Chondrocyte (in vitro differentiated cells): ENCODE data around the gene RPL3. TPM values are rescaled to one million over a fixed set of nuclear protein-coding genes. Genes with fewer than 3 reads are reported as not detected.
"Not testable (repeated sequence)": the region's sequence is repeated elsewhere in the genome, so short reads cannot be mapped to it uniquely, and the experiment has no call there.

ENCODE experiments used
- DNase-seq: peaks from one replicate; pipeline ENCODE4 v3.0.0; 2021; ENCODE audit warnings: mixed read lengths, low spot score
- H3K27ac Mint-ChIP-seq: one replicate; pipeline ENCODE4 v1.8.0; 2021; ENCODE audit warnings: mild to moderate bottlenecking, moderate library complexity, mixed read lengths; ENCODE audit not compliant: unreplicated experiment
- H3K27me3 Mint-ChIP-seq: 2 replicates; pipeline ENCODE4 v1.8.0; 2021; ENCODE audit warnings: low read depth, mixed read lengths
- H3K36me3 Mint-ChIP-seq: 2 replicates; pipeline ENCODE4 v1.8.0; 2021; ENCODE audit warnings: low read depth, mixed read lengths
- H3K4me1 Mint-ChIP-seq: 2 replicates; pipeline ENCODE4 v1.8.0; 2021; ENCODE audit warnings: low read depth, mild to moderate bottlenecking, mixed read lengths
- H3K4me3 Mint-ChIP-seq: one replicate; pipeline ENCODE4 v1.8.0; 2021; ENCODE audit warnings: mild to moderate bottlenecking, moderate library complexity, mixed read lengths; ENCODE audit not compliant: unreplicated experiment
- H3K9me3 Mint-ChIP-seq: 2 replicates; pipeline ENCODE4 v1.8.0; 2021; ENCODE audit warnings: low read depth, mixed read lengths
- CTCF ChIP-seq: fragments of 200-600 bp; sonication (generic); IDR thresholded peaks from 2 replicates; pipeline ENCODE4 v1.5.0; 2021; ENCODE audit warnings: antibody characterized with exemption, mild to moderate bottlenecking, moderate library complexity
- total RNA-seq: library from RNA; stranded (reverse); gene quantifications from 3 replicates; pipeline ENCODE4 v1.2.1, GENCODE V29; 2021

The RPL3 gene
- total RNA-seq, 1 donor from 2014 or later: 1,326 TPM

GRCh38 chr22:39343259-39344045 lies 24.0 kb upstream of the RPL3 start:
- Mint-ChIP-seq H3K27ac (no peak overlapping the region), H3K4me3 (no peak overlapping the region), H3K36me3 (no peaks in the 10 kb centered on the region), H3K4me1 (peaks cover 4% of the 10 kb centered on the region), H3K27me3 (no peaks in the 10 kb centered on the region), H3K9me3 (no peaks in the 10 kb centered on the region)
- TF ChIP-seq CTCF: peak; percentile 85
- no peak for DNase-seq

- Mint-ChIP-seq H3K27ac (no peak overlapping the region), H3K36me3 (no peaks in the 10 kb centered on the region), H3K9me3 (no peaks in the 10 kb centered on the region), H3K27me3 (no peaks in the 10 kb centered on the region), H3K4me1 (peaks cover 4% of the 10 kb centered on the region), H3K4me3 (no peak overlapping the region)
- DNase-seq: no peak
- no peak for TF ChIP-seq CTCF
These were observed 21.8 kb upstream of the RPL3 start for GRCh38 chr22:39341179-39341578.

GRCh38 chr22:39339775-39340174 lies 20.4 kb upstream of the RPL3 start:
- not testable (repeated sequence) for H3K27ac Mint-ChIP-seq, DNase-seq, H3K9me3 Mint-ChIP-seq, H3K27me3 Mint-ChIP-seq, H3K36me3 Mint-ChIP-seq, H3K4me1 Mint-ChIP-seq, H3K4me3 Mint-ChIP-seq

GRCh38 chr22:39336411-39336810 lies 17.0 kb upstream of the RPL3 start:
- no peak for TF ChIP-seq CTCF
- Mint-ChIP-seq H3K9me3 (no peaks in the 10 kb centered on the region), H3K27ac (no peak overlapping the region), H3K4me1 (peaks cover 6% of the 10 kb centered on the region), H3K36me3 (no peaks in the 10 kb centered on the region), H3K27me3 (no peaks in the 10 kb centered on the region), H3K4me3 (no peak overlapping the region)
- DNase-seq: no peak

GRCh38 chr22:39332441-39333064 lies 13.1 kb upstream of the RPL3 start:
- H3K4me1 Mint-ChIP-seq: peaks cover 6% of the 10 kb centered on the region
- no peaks in the 10 kb centered on the region for H3K27me3 Mint-ChIP-seq
- H3K9me3 Mint-ChIP-seq: no peaks in the 10 kb centered on the region
- H3K36me3 Mint-ChIP-seq: no peaks in the 10 kb centered on the region
- peak overlapping the region; percentile 0 for H3K27ac Mint-ChIP-seq
- no peak for TF ChIP-seq CTCF
- H3K4me3 Mint-ChIP-seq: no peak overlapping the region
- DNase-seq: no peak

- H3K4me3 Mint-ChIP-seq, H3K9me3 Mint-ChIP-seq, H3K27ac Mint-ChIP-seq, H3K36me3 Mint-ChIP-seq, H3K4me1 Mint-ChIP-seq, DNase-seq, H3K27me3 Mint-ChIP-seq: not testable (repeated sequence)
These were observed 11.1 kb upstream of the RPL3 start for GRCh38 chr22:39330553-39330952.
